Stimulated activated CD8-positive, alpha-beta memory T cell treated with anti-CD3 and anti-CD28 coated beads, Interleukin-7, amount 100 ng/mL, for 24 hours (primary cell): Measurements from ENCODE around the gene RNU6-9.
"Not testable (repeated sequence)": the region's sequence is repeated elsewhere in the genome, so short reads cannot be mapped to it uniquely, and the experiment has no call there.

Source experiments
- DNase-seq: peaks from one replicate; pipeline ENCODE4 v3.0.0-alpha.2; 2020; ENCODE audit warnings: low read depth

The RNU6-9 gene

GRCh38 chr19:878751-879561 lies 14.3 kb upstream of the RNU6-9 start:
- DNase-seq = not testable (repeated sequence)

GRCh38 chr19:879711-880438 lies 13.4 kb upstream of the RNU6-9 start:
- no peak for DNase-seq

GRCh38 chr19:881385-882071 lies 11.8 kb upstream of the RNU6-9 start:
- no peak for DNase-seq

- DNase-seq = no peak
Measured at GRCh38 chr19:882871-883497, 10.3 kb upstream of the RNU6-9 start.

GRCh38 chr19:883661-884211 lies 9.5 kb upstream of the RNU6-9 start:
- no peak for DNase-seq

- DNase-seq = no peak
Measured at GRCh38 chr19:884420-885211, 8.7 kb upstream of the RNU6-9 start.

- no peak for DNase-seq
Measured at GRCh38 chr19:885536-886224, 7.6 kb upstream of the RNU6-9 start.

- DNase-seq = no peak
Measured at GRCh38 chr19:887072-887471, 6.2 kb upstream of the RNU6-9 start.

GRCh38 chr19:887599-887998 lies 5.7 kb upstream of the RNU6-9 start:
- DNase-seq = no peak

- DNase-seq = no peak
Measured at GRCh38 chr19:888581-889385, 4.5 kb upstream of the RNU6-9 start.

- DNase-seq = no peak
Measured at GRCh38 chr19:889662-890295, 3.5 kb upstream of the RNU6-9 start.

- no peak for DNase-seq
Measured at GRCh38 chr19:890831-891230, 2.5 kb upstream of the RNU6-9 start.

- not testable (repeated sequence) for DNase-seq
Measured at GRCh38 chr19:891421-892200, 1.7 kb upstream of the RNU6-9 start.

GRCh38 chr19:892243-892893 lies 916 bp upstream of the RNU6-9 start:
- no peak for DNase-seq

- DNase-seq = no peak
Measured at GRCh38 chr19:896434-896833, 3.1 kb downstream of the RNU6-9 start.

- DNase-seq = no peak
Measured at GRCh38 chr19:896999-897398, 3.7 kb downstream of the RNU6-9 start.

GRCh38 chr19:897442-898039 lies 4.3 kb downstream of the RNU6-9 start:
- DNase-seq = no peak

- DNase-seq = no peak
Measured at GRCh38 chr19:898663-899062, 5.4 kb downstream of the RNU6-9 start.
